ENCODE data around the gene PPFIBP2.

Gene PPFIBP2

DNA sequence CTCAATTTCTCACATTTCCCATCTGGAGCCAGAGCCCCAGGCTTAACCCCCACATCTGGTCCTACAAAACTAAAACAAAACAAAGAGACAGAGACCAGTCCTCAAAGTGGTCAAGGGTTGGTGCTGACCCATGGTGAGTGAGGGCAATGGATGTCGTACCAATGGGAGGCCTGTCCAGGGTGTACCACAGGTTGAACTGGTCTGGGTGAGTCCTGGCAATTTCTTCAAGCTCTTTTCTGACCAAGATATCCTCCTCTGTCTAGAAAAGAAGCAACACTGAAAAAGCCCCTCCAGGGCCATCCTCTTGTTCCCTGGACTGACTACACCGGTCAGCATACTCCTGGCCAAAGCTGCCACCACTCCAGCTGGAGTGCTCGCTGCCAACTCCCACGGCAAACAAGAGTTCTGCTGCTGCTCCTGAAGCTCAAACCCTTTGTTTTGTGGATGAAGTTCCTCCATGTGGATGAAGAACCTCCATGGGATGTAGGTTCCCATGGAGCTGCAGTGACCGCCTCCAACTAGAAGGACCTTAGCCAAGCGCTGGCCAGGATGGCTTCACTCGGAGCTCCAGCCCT lies 152.6 kb downstream of the PPFIBP2 start:
- ChIA-PET CTCF (interaction anchor here (0.6 to 3.5 kb wide), 29 partner anchors 9 to 854 kb away, joined by 3 to 46 read pairs (median 4); partner anchors contain the start of gene PPFIBP2), POLR2A (no interaction called here)
- TF ChIP-seq ZNF560 (tag by site-specific recombination; IDR thresholded peaks at IDR 0.05; ENCODE audit: borderline replicate concordance), result no peak
- TF ChIP-seq ZNF658 (tag by site-specific recombination; IDR thresholded peaks at IDR 0.05), result no peak
- no peak for TF ChIP-seq KLF9 (tag by site-specific recombination; IDR thresholded peaks at IDR 0.05; ENCODE audit: low read depth)
- TF ChIP-seq ZNF571 (tag by site-specific recombination; IDR thresholded peaks at IDR 0.05), result no peak
- TF ChIP-seq ZNF555 (tag by site-specific recombination; conservative IDR thresholded peaks at IDR 0.05), result no peak
- TF ChIP-seq ZNF362 (tag by site-specific recombination; IDR thresholded peaks at IDR 0.05), result no peak
- TF ChIP-seq WT1 (tag by site-specific recombination; IDR thresholded peaks at IDR 0.05), result no peak
- TF ChIP-seq ZNF354C (tag by site-specific recombination; IDR thresholded peaks at IDR 0.05; ENCODE audit: borderline replicate concordance, low read depth), result no peak
- TF ChIP-seq SP2 (tag by site-specific recombination; IDR thresholded peaks at IDR 0.05), result no peak
- TF ChIP-seq ZNF146 (tag by site-specific recombination; IDR thresholded peaks at IDR 0.05), result no peak
- no peak for TF ChIP-seq ZNF391 (tag by site-specific recombination; IDR thresholded peaks at IDR 0.05; ENCODE audit: borderline replicate concordance, low read depth)
- TF ChIP-seq ZNF621 (tag by site-specific recombination; IDR thresholded peaks at IDR 0.05), result no peak
- TF ChIP-seq SP7 (tag by site-specific recombination; IDR thresholded peaks at IDR 0.05), result no peak
- no peak for TF ChIP-seq ZFHX2 (tag by site-specific recombination; conservative IDR thresholded peaks at IDR 0.05)
- TF ChIP-seq, protein P1, sequence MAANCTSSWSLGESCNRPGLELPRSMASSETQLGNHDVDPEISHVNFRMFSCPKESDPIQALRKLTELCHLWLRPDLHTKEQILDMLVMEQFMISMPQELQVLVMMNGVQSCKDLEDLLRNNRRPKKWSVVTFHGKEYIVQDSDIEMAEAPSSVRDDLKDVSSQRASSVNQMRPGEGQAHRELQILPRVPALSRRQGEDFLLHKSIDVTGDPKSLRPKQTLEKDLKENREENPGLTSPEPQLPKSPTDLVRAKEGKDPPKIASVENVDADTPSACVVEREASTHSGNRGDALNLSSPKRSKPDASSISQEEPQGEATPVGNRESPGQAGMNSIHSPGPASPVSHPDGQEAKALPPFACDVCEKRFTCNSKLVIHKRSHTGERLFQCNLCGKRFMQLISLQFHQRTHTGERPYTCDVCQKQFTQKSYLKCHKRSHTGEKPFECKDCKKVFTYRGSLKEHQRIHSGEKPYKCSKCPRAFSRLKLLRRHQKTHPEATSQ (tag by site-specific recombination; IDR thresholded peaks at IDR 0.05), result no peak
- no peak for TF ChIP-seq ZNF341 (tag by site-specific recombination; IDR thresholded peaks at IDR 0.05; ENCODE audit: low read depth)
- no peak for TF ChIP-seq ZFP69B (tag by site-specific recombination; IDR thresholded peaks at IDR 0.05)
- TF ChIP-seq ZNF513 (tag by site-specific recombination; IDR thresholded peaks at IDR 0.05), result no peak
- no peaks in the 10 kb centered on the region for H3K36me3 ChIP-seq (ENCODE audit: control insufficient read depth in 2 of 2, insufficient read depth in 1 of 2, low read length in 2 of 2)
- H3K27ac ChIP-seq (ENCODE audit: extremely low read depth, low read depth, low read length), result no peak overlapping the region
- H3K4me3 ChIP-seq (ENCODE audit: low read depth, low read length), result no peak overlapping the region
- no peaks in the 10 kb centered on the region for H3K4me1 ChIP-seq (ENCODE audit: control insufficient read depth, insufficient read depth, low read length)
- no peaks in the 10 kb centered on the region for H3K9me3 ChIP-seq (ENCODE audit: control insufficient read depth, insufficient read depth, low read depth, low read length)

DNA sequence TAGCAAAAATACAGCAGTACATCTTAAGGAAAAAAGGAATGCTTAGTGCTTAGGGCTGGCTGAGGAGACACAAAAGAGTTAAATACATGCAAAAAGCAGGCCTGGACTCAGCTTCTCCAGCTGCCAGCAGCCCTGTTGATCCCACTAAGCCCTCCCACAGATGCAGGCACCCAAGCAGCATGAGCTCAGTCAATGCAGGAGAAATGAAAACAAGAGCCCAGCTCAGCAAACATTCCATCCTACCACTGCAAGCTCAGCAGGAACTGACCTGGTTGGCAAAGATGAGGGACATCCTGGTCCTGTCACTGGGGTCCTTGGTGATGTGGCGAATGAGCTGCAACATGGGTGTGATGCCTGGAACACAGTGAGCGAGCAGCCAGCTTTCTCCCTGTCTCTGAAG lies 153.7 kb downstream of the PPFIBP2 start:
- ChIA-PET POLR2A (interaction anchor here (0.6 kb wide), 1 partner anchor 89 kb away, joined by 3 read pairs; no protein-coding TSS in a partner anchor), CTCF (interaction anchor here (0.8 to 3.4 kb wide), 8 partner anchors 11 to 886 kb away, joined by 3 to 14 read pairs (median 6); partner anchors contain the start of gene PPFIBP2)
- Histone ChIP-seq H3K4me1 (ENCODE audit: control insufficient read depth, insufficient read depth, low read length) (no peaks in the 10 kb centered on the region), H3K36me3 (ENCODE audit: control insufficient read depth in 2 of 2, insufficient read depth in 1 of 2, low read length in 2 of 2) (no peaks in the 10 kb centered on the region), H3K9me3 (ENCODE audit: control insufficient read depth, insufficient read depth, low read depth, low read length) (no peaks in the 10 kb centered on the region), H3K27ac (ENCODE audit: extremely low read depth, low read depth, low read length) (no peak overlapping the region), H3K4me3 (ENCODE audit: low read depth, low read length) (no peak overlapping the region)
- TF ChIP-seq ZNF362 (tag by site-specific recombination; IDR thresholded peaks at IDR 0.05), result no peak
- TF ChIP-seq ZNF350 (tag by site-specific recombination; IDR thresholded peaks at IDR 0.05), result no peak
- TF ChIP-seq ZNF121 (tag by site-specific recombination; IDR thresholded peaks at IDR 0.05), result no peak
- no peak for TF ChIP-seq OVOL3 (tag by site-specific recombination; IDR thresholded peaks at IDR 0.05)
- TF ChIP-seq ZNF211 (tag by site-specific recombination; IDR thresholded peaks at IDR 0.05; ENCODE audit: low read depth), result no peak
- TF ChIP-seq, protein P2, sequence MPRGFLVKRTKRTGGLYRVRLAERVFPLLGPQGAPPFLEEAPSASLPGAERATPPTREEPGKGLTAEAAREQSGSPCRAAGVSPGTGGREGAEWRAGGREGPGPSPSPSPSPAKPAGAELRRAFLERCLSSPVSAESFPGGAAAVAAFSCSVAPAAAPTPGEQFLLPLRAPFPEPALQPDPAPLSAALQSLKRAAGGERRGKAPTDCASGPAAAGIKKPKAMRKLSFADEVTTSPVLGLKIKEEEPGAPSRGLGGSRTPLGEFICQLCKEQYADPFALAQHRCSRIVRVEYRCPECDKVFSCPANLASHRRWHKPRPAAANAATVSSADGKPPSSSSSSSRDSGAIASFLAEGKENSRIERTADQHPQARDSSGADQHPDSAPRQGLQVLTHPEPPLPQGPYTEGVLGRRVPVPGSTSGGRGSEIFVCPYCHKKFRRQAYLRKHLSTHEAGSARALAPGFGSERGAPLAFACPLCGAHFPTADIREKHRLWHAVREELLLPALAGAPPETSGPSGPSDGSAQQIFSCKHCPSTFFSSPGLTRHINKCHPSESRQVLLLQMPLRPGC (tag by site-specific recombination; IDR thresholded peaks at IDR 0.05), result no peak
- TF ChIP-seq ZNF26 (tag by site-specific recombination; IDR thresholded peaks at IDR 0.05), result no peak
- peak; percentile 27; the same call in 1 of the 2 replicates for TF ChIP-seq ZIC2 (tag by site-specific recombination; IDR thresholded peaks at IDR 0.05)

All from HEK293 (cell line).